ENCODE data around the gene KLF13. TPM values are rescaled to one million over a fixed set of nuclear protein-coding genes. Genes with fewer than 3 reads are reported as not detected.
A peak's percentile ranks its signal among the peaks of the same experiment; 100 is the strongest.

KLF13 gene
- total and polyA plus RNA-seq, 2 experiments from 2014 or later: 23.5 to 28.6 TPM

DNA sequence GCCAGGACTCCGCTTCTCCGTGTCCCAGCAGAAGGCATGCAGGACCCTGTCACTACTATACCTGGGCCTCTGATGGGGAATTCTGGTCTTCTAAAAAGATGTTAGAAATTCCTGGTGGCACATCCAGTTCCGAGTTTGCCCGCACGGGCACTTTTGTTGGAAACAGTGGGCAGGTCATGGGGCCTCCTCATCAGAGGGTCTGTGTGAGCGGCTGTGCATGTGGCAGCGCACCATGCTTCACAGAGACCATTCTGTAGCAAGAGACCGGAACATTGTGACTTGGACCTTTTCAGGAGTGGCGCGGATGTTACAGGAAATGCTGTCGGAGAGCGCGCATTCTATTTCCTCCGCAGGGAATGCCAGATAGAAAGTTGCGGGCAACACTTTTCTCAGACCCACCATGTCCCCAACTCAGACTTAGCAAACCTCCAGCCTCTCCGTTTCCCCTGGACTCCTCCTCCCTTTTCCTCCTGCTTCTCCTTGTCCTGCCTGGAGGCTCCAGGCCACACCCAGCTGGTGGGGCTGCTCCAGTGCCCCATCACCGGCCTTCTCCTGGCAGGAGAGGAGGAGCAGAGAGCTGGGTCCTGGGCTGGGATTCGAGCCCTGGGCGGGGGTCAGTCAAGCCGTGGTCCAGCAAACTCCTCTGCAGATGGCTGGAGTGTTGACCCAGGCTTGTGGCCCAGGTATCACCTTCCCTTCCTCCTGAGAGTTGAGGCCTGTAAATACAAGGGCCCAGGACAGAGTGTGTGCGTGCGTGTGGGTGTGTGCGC is 46.6 kb downstream of the KLF13 start:
- ATAC-seq: no peak
- Mint-ChIP-seq H3K27ac (no peak overlapping the region), H3K27me3 (ENCODE audit: insufficient read depth, low read depth, poor library complexity) (peaks cover 8% of the 10 kb centered on the region), H3K9me3 (no peaks in the 10 kb centered on the region; the same call in 2 of the 3 replicates), H3K36me3 (ENCODE audit: low read depth) (peaks cover 7% of the 10 kb centered on the region; the same call in 1 of the 3 replicates), H3K4me1 (peaks cover 63% of the 10 kb centered on the region), H3K4me3 (no peak overlapping the region; the same call in 2 of the 3 replicates)
- TF ChIP-seq STAT1 (IDR thresholded peaks at IDR 0.05; ENCODE audit: unreplicated experiment): no peak
- no peak for TF ChIP-seq JUNB (IDR thresholded peaks at IDR 0.05; ENCODE audit: unreplicated experiment)
- TF ChIP-seq, protein P1, sequence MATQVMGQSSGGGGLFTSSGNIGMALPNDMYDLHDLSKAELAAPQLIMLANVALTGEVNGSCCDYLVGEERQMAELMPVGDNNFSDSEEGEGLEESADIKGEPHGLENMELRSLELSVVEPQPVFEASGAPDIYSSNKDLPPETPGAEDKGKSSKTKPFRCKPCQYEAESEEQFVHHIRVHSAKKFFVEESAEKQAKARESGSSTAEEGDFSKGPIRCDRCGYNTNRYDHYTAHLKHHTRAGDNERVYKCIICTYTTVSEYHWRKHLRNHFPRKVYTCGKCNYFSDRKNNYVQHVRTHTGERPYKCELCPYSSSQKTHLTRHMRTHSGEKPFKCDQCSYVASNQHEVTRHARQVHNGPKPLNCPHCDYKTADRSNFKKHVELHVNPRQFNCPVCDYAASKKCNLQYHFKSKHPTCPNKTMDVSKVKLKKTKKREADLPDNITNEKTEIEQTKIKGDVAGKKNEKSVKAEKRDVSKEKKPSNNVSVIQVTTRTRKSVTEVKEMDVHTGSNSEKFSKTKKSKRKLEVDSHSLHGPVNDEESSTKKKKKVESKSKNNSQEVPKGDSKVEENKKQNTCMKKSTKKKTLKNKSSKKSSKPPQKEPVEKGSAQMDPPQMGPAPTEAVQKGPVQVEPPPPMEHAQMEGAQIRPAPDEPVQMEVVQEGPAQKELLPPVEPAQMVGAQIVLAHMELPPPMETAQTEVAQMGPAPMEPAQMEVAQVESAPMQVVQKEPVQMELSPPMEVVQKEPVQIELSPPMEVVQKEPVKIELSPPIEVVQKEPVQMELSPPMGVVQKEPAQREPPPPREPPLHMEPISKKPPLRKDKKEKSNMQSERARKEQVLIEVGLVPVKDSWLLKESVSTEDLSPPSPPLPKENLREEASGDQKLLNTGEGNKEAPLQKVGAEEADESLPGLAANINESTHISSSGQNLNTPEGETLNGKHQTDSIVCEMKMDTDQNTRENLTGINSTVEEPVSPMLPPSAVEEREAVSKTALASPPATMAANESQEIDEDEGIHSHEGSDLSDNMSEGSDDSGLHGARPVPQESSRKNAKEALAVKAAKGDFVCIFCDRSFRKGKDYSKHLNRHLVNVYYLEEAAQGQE (IDR thresholded peaks at IDR 0.05; ENCODE audit: unreplicated experiment): no peak
- no peak for TF ChIP-seq EZH2 (IDR thresholded peaks at IDR 0.05; ENCODE audit: low read depth, unreplicated experiment)
- TF ChIP-seq ETS1 (IDR thresholded peaks at IDR 0.05): no peak
- TF ChIP-seq EZH2phosphoT487 (IDR thresholded peaks at IDR 0.05; ENCODE audit: unreplicated experiment): no peak
- TF ChIP-seq ZNF114 (CRISPR knock-in tag; IDR thresholded peaks at IDR 0.05): no peak
- TF ChIP-seq NANOG (IDR thresholded peaks at IDR 0.05; ENCODE audit: borderline replicate concordance): no peak
- TF ChIP-seq CREB1 (CRISPR knock-in tag; IDR thresholded peaks at IDR 0.05; ENCODE audit: low read depth): no peak
- TF ChIP-seq, protein P2, sequence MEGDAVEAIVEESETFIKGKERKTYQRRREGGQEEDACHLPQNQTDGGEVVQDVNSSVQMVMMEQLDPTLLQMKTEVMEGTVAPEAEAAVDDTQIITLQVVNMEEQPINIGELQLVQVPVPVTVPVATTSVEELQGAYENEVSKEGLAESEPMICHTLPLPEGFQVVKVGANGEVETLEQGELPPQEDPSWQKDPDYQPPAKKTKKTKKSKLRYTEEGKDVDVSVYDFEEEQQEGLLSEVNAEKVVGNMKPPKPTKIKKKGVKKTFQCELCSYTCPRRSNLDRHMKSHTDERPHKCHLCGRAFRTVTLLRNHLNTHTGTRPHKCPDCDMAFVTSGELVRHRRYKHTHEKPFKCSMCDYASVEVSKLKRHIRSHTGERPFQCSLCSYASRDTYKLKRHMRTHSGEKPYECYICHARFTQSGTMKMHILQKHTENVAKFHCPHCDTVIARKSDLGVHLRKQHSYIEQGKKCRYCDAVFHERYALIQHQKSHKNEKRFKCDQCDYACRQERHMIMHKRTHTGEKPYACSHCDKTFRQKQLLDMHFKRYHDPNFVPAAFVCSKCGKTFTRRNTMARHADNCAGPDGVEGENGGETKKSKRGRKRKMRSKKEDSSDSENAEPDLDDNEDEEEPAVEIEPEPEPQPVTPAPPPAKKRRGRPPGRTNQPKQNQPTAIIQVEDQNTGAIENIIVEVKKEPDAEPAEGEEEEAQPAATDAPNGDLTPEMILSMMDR (conservative IDR thresholded peaks at IDR 0.05; ENCODE audit: low read depth in 2 of 2): no peak
- TF ChIP-seq, protein P3, sequence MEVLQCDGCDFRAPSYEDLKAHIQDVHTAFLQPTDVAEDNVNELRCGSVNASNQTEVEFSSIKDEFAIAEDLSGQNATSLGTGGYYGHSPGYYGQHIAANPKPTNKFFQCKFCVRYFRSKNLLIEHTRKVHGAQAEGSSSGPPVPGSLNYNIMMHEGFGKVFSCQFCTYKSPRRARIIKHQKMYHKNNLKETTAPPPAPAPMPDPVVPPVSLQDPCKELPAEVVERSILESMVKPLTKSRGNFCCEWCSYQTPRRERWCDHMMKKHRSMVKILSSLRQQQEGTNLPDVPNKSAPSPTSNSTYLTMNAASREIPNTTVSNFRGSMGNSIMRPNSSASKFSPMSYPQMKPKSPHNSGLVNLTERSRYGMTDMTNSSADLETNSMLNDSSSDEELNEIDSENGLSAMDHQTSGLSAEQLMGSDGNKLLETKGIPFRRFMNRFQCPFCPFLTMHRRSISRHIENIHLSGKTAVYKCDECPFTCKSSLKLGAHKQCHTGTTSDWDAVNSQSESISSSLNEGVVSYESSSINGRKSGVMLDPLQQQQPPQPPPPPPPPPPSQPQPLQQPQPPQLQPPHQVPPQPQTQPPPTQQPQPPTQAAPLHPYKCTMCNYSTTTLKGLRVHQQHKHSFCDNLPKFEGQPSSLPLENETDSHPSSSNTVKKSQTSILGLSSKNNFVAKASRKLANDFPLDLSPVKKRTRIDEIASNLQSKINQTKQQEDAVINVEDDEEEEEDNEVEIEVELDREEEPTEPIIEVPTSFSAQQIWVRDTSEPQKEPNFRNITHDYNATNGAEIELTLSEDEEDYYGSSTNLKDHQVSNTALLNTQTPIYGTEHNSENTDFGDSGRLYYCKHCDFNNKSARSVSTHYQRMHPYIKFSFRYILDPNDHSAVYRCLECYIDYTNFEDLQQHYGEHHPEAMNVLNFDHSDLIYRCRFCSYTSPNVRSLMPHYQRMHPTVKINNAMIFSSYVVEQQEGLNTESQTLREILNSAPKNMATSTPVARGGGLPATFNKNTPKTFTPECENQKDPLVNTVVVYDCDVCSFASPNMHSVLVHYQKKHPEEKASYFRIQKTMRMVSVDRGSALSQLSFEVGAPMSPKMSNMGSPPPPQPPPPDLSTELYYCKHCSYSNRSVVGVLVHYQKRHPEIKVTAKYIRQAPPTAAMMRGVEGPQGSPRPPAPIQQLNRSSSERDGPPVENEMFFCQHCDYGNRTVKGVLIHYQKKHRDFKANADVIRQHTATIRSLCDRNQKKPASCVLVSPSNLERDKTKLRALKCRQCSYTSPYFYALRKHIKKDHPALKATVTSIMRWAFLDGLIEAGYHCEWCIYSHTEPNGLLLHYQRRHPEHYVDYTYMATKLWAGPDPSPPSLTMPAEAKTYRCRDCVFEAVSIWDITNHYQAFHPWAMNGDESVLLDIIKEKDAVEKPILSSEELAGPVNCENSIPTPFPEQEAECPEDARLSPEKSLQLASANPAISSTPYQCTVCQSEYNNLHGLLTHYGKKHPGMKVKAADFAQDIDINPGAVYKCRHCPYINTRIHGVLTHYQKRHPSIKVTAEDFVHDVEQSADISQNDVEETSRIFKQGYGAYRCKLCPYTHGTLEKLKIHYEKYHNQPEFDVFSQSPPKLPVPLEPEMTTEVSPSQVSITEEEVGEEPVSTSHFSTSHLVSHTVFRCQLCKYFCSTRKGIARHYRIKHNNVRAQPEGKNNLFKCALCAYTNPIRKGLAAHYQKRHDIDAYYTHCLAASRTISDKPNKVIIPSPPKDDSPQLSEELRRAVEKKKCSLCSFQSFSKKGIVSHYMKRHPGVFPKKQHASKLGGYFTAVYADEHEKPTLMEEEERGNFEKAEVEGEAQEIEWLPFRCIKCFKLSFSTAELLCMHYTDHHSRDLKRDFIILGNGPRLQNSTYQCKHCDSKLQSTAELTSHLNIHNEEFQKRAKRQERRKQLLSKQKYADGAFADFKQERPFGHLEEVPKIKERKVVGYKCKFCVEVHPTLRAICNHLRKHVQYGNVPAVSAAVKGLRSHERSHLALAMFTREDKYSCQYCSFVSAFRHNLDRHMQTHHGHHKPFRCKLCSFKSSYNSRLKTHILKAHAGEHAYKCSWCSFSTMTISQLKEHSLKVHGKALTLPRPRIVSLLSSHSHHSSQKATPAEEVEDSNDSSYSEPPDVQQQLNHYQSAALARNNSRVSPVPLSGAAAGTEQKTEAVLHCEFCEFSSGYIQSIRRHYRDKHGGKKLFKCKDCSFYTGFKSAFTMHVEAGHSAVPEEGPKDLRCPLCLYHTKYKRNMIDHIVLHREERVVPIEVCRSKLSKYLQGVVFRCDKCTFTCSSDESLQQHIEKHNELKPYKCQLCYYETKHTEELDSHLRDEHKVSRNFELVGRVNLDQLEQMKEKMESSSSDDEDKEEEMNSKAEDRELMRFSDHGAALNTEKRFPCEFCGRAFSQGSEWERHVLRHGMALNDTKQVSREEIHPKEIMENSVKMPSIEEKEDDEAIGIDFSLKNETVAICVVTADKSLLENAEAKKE (CRISPR knock-in tag; IDR thresholded peaks at IDR 0.05): no peak
- no peak for TF ChIP-seq ZNF331 (CRISPR knock-in tag; IDR thresholded peaks at IDR 0.05; ENCODE audit: low read depth)
- no peak for TF ChIP-seq POLR2AphosphoS5 (IDR thresholded peaks at IDR 0.05; ENCODE audit: low read depth)
- H3K27me3 ChIP-seq (ENCODE audit: insufficient read depth): no peaks in the 10 kb centered on the region
- peaks cover 32% of the 10 kb centered on the region for H3K79me2 ChIP-seq (replicated peaks; ENCODE audit: insufficient read depth)
- H3K4me1 ChIP-seq (ENCODE audit: insufficient read depth): peaks cover 47% of the 10 kb centered on the region
- no peak overlapping the region for H3K27ac ChIP-seq (ENCODE audit: low read depth)
- no peaks in the 10 kb centered on the region for H3K9me2 ChIP-seq (ENCODE audit: insufficient read depth)
- H3F3A ChIP-seq (replicated peaks; ENCODE audit: low read depth): no peaks in the 10 kb centered on the region
- peaks cover 4% of the 10 kb centered on the region; the same call in 1 of the 2 replicates for H4K20me1 ChIP-seq (replicated peaks; ENCODE audit: insufficient read depth)
- H3K4me2 ChIP-seq: peak overlapping the region; percentile 67
- no peaks in the 10 kb centered on the region for H3K36me3 ChIP-seq (ENCODE audit: insufficient read depth)
- no peak overlapping the region; the same call in 1 of the 2 replicates for H3K4me3 ChIP-seq
- DNase-seq (ENCODE audit: low spot score): no peak
- H2AFZ ChIP-seq: no peak overlapping the region
